Natural killer cell (primary cell): Measurements from ENCODE around the gene ASB6. TPM values are rescaled to one million over a fixed set of nuclear protein-coding genes. Genes with fewer than 3 reads are reported as not detected.

Source experiments
- ATAC-seq, 3 donors: fragments of 150-1000 bp in 2 of 3; fragments of 200-7000 bp in 1 of 3; cut with Tn5 transposase; 1 replicate in 1 of 3; 2 replicates in 2 of 3; pipeline ENCODE4 v1.10.0; 2021; ENCODE audit warnings: mild to moderate bottlenecking in 2 of 3, moderate library complexity in 2 of 3
- DNase-seq, 2 donors: peaks; one replicate each; pipeline versions ENCODE4 v3.0.0 to v3.0.0-alpha.2; 2013 to 2021; ENCODE audit warnings: mixed read lengths in 1 of 2
- H3K27ac ChIP-seq: one replicate; pipeline ENCODE4 v1.5.1; 2013; ENCODE audit warnings: mild to moderate bottlenecking, low read length
- H3K27me3 ChIP-seq: one replicate; pipeline ENCODE4 v1.6.1; 2013; ENCODE audit warnings: low read length; ENCODE audit not compliant: control insufficient read depth, insufficient read depth
- H3K36me3 ChIP-seq: one replicate; pipeline ENCODE4 v1.6.1; 2013; ENCODE audit warnings: low read length; ENCODE audit not compliant: control insufficient read depth, insufficient read depth
- H3K4me1 ChIP-seq: one replicate; pipeline ENCODE4 v1.6.1; 2013; ENCODE audit warnings: low read length; ENCODE audit not compliant: control insufficient read depth, insufficient read depth
- H3K4me3 ChIP-seq: one replicate; pipeline ENCODE4 v1.5.1; 2013; ENCODE audit warnings: low read length
- H3K9me3 ChIP-seq: one replicate; pipeline ENCODE4 v1.6.1; 2013; ENCODE audit warnings: low read length; ENCODE audit not compliant: control insufficient read depth, insufficient read depth
- H3K27ac Mint-ChIP-seq, 2 donors: one replicate each; pipeline ENCODE4 v1.8.0; 2022; ENCODE audit warnings: mild to moderate bottlenecking in 2 of 2, mixed read lengths in 2 of 2, moderate library complexity in 1 of 2
- H3K27me3 Mint-ChIP-seq, 2 donors: one replicate each; pipeline ENCODE4 v1.8.0; 2022; ENCODE audit warnings: low read depth in 2 of 2, mixed read lengths in 2 of 2
- H3K36me3 Mint-ChIP-seq: one replicate; pipeline ENCODE4 v1.8.0; 2022; ENCODE audit warnings: mixed read lengths
- H3K4me1 Mint-ChIP-seq, 2 donors: one replicate each; pipeline ENCODE4 v1.8.0; 2022; ENCODE audit warnings: mixed read lengths in 2 of 2
- H3K4me3 Mint-ChIP-seq: one replicate; pipeline ENCODE4 v1.8.0; 2022; ENCODE audit warnings: mild to moderate bottlenecking, moderate library complexity, mixed read lengths
- H3K9me3 Mint-ChIP-seq, 2 donors: one replicate each; pipeline ENCODE4 v1.8.0; 2022; ENCODE audit warnings: mixed read lengths in 2 of 2
- CTCF ChIP-seq: fragments of 200-600 bp; IDR thresholded peaks from one replicate; pipeline ENCODE4 v1.8.0; 2022; ENCODE audit warnings: antibody characterized with exemption
- WGBS: methylation state at CpG from one replicate; pipeline ENCODE4 v1.1.7; 2013; ENCODE audit warnings: missing lambda C conversion rate; ENCODE audit not compliant: insufficient coverage; 5-methylcytosine and 5-hydroxymethylcytosine counted together
- intact Hi-C: fragments of 100-400 bp; cut with micrococcal nuclease; formaldehyde crosslinking; loops from one replicate; pipeline ENCODE4 v1.14.2; 2022
- total RNA-seq, 4 donors: library from RNA; stranded (reverse); fragments of 120-200 nt in 1 of 4; gene quantifications; one replicate each; pipeline versions ENCODE4 v1.2.3 to v1.2.4, GENCODE V29; 2013 to 2022

The ASB6 gene
- total RNA-seq, 3 donors from 2014 or later (not counting 1 experiment from before 2014, with no cell fraction given): 21.9 to 35.4 (median 32.4) TPM

GRCh38 chr9:129632460-129632859, 9.5 kb downstream of the ASB6 start:
- Mint-ChIP-seq H3K36me3 (no peaks in the 10 kb centered on the region), H3K27me3 (no peaks in the 10 kb centered on the region), H3K27ac (no peak overlapping the region), H3K4me1 (peaks cover 18 to 41% of the 10 kb centered on the region in 2 donors), H3K9me3 (no peaks in the 10 kb centered on the region), H3K4me3 (no peak overlapping the region)
- Histone ChIP-seq H3K4me3 (no peak overlapping the region), H3K4me1 (peaks cover 18% of the 10 kb centered on the region), H3K9me3 (no peaks in the 10 kb centered on the region), H3K27me3 (no peaks in the 10 kb centered on the region), H3K27ac (no peak overlapping the region), H3K36me3 (peaks cover 37% of the 10 kb centered on the region)
- 82% methylated on average over 12 of the region's 13 CpGs for whole genome bisulfite sequencing
- TF ChIP-seq CTCF: no peak
- ATAC-seq: no peak
- no peak for DNase-seq
- intact Hi-C loops: no loop called here

DNA sequence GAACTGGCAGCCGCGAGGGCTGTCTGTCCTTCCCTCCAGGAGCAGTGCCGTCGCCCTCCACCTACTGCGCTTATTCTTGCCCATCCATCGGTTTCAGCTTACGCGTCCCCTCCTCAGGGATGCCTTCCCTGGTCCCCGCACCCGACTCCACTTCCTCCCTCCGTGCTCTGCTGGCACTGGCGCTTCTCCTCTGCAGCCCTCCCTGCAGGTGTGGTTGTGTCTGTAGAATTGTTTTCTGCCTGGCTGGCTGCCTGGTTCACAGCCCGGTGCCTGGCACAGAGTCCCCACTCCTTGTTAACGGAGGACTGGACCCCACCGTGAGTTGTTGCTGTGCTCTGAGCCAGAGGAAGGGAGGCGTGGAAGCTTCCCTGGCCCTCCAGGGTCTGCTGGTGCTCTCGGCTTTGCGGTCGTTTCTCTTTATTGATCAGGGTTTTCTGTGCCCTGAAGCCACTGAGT, 10.2 kb downstream of the ASB6 start:
- intact Hi-C loops: no loop called here
- ATAC-seq: no peak
- 91% methylated on average over 19 of the region's 19 CpGs for WGBS
- Histone ChIP-seq H3K9me3 (no peaks in the 10 kb centered on the region), H3K27ac (no peak overlapping the region), H3K4me3 (no peak overlapping the region), H3K36me3 (peaks cover 32% of the 10 kb centered on the region), H3K4me1 (peaks cover 26% of the 10 kb centered on the region), H3K27me3 (no peaks in the 10 kb centered on the region)
- DNase-seq: no peak
- Mint-ChIP-seq H3K4me1 (peaks cover 26 to 49% of the 10 kb centered on the region in 2 donors), H3K27me3 (no peaks in the 10 kb centered on the region), H3K4me3 (no peak overlapping the region), H3K9me3 (no peaks in the 10 kb centered on the region), H3K36me3 (no peaks in the 10 kb centered on the region), H3K27ac (peak overlapping the region; percentile 16 to 52)
- no peak for TF ChIP-seq CTCF

DNA sequence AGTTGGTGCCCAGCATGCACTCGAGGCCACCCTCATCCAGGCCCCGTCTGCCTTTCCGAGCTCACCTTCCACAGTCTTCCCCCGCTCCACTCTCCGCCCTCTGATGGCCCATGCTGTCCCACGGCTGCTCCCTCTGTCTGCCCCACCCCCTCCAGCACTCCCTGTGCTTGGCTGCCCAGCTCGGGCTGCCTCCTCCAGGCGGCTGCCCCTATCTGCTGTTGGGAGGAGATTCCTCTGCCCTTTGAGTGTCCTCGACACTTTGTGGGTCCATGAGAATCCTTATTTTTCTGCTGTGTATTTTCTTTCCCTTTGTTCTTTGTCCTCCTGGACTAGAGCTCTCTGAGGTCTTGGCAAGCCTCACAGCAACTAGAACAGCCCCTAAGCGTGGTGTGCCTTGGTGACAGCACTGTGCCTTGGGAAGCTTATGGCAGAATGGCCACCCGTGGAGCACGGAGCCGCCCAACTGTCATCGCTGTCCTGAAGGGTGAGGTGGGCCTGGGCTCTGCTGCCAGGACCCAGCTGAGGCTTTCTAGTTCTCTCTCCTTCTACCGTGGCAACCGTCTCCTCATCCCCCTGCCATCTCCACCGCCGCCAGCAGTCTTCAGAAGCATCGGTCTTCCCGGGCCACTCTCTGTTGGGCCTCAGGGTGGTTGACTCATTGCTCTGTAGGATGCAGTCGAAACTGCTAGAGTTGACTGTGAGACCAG, 10.8 kb downstream of the ASB6 start:
- intact Hi-C loops: no loop called here
- H3K4me1 ChIP-seq: peaks cover 30% of the 10 kb centered on the region
- H3K4me1 Mint-ChIP-seq: peaks cover 31 to 55% of the 10 kb centered on the region in 2 donors
- H3K27me3 Mint-ChIP-seq: no peaks in the 10 kb centered on the region
- H3K27ac ChIP-seq: no peak overlapping the region
- no peaks in the 10 kb centered on the region for H3K9me3 ChIP-seq
- no peak overlapping the region for H3K4me3 ChIP-seq
- DNase-seq: no peak
- TF ChIP-seq CTCF: no peak
- H3K4me3 Mint-ChIP-seq: no peak overlapping the region
- no peaks in the 10 kb centered on the region for H3K9me3 Mint-ChIP-seq
- no peaks in the 10 kb centered on the region for H3K27me3 ChIP-seq
- H3K36me3 ChIP-seq: peaks cover 29% of the 10 kb centered on the region
- no peak for ATAC-seq
- H3K27ac Mint-ChIP-seq: peak overlapping the region; percentile 16 to 52
- WGBS: 94% methylated on average over 21 of the region's 21 CpGs
- no peaks in the 10 kb centered on the region for H3K36me3 Mint-ChIP-seq
